NT2/D1 (cell line): ENCODE measurements around the gene NFATC4.

Experiments
- DNase-seq: peaks from one replicate; pipeline ENCODE4 v3.0.0-alpha.2; 2011; ENCODE audit warnings: low read depth, low spot score
- H3K27me3 ChIP-seq: 2 replicates; pipeline ENCODE4 v1.6.0; 2011; ENCODE audit warnings: mild to moderate bottlenecking; ENCODE audit not compliant: insufficient read length, insufficient read depth
- H3K36me3 ChIP-seq: 2 replicates; pipeline ENCODE4 v1.6.1; 2011; ENCODE audit warnings: mild to moderate bottlenecking, low read length, mixed read lengths; ENCODE audit not compliant: insufficient read depth, insufficient read length
- H3K4me1 ChIP-seq: 2 replicates; pipeline ENCODE4 v1.5.1; 2011; ENCODE audit not compliant: insufficient read depth, insufficient read length
- H3K4me3 ChIP-seq: 2 replicates; pipeline ENCODE4 v1.5.1; 2011; ENCODE audit warnings: low read depth; ENCODE audit not compliant: insufficient read length
- H3K9ac ChIP-seq: 2 replicates; pipeline ENCODE4 v1.6.0; 2011; ENCODE audit warnings: low read depth; ENCODE audit not compliant: insufficient read length
- H3K9me3 ChIP-seq: 2 replicates; pipeline ENCODE4 v1.5.1; 2011; ENCODE audit warnings: mild to moderate bottlenecking, low read length; ENCODE audit not compliant: insufficient read depth
- SUZ12 ChIP-seq: IDR thresholded peaks from 2 replicates; pipeline ENCODE4 v1.6.1; 2011; ENCODE audit not compliant: insufficient read length, insufficient read depth; ENCODE audit errors: extremely low read depth
- YY1 ChIP-seq: IDR thresholded peaks from 2 replicates; pipeline ENCODE4 v1.6.1; 2011; ENCODE audit not compliant: insufficient read length, insufficient read depth
- ZNF274 ChIP-seq: IDR thresholded peaks from 2 replicates; pipeline ENCODE4 v1.6.1; 2011; ENCODE audit warnings: mild to moderate bottlenecking, low read depth, low read length

NFATC4 gene

DNA sequence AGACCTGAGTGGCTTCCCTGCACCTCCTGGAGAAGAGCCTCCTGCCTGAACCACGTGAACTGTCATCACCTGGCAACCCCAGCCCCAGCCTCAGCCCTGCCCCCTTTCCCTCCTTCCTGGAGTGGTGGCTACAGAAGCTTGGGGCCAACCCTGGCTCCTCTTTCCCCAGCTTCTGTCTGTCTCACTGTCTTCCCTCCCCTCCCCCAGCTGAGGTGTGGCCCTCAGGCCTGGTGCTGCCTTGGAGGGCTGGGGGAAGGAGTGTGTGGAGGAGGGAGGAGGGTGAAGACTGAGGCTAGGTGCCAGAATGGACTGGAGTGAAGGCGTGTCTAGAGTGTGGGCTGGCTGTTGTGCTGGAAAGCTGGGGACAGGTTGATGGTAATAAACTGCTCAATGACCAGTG, 9.7 kb downstream of the NFATC4 start:
- no peaks in the 10 kb centered on the region for H3K9me3 ChIP-seq
- no peak overlapping the region for H3K4me3 ChIP-seq
- H3K27me3 ChIP-seq = no peaks in the 10 kb centered on the region
- DNase-seq = no peak
- H3K9ac ChIP-seq = no peak overlapping the region
- peaks cover 19% of the 10 kb centered on the region for H3K4me1 ChIP-seq
- TF ChIP-seq YY1 (no peak), SUZ12 (no peak), ZNF274 (no peak)
- H3K36me3 ChIP-seq = peaks cover 12% of the 10 kb centered on the region

GRCh38 chr14:24378327-24378726, 10.3 kb downstream of the NFATC4 start:
- Histone ChIP-seq H3K27me3 (no peaks in the 10 kb centered on the region), H3K4me3 (no peak overlapping the region), H3K9ac (no peak overlapping the region), H3K4me1 (peaks cover 19% of the 10 kb centered on the region), H3K36me3 (peaks cover 7% of the 10 kb centered on the region), H3K9me3 (no peaks in the 10 kb centered on the region)
- DNase-seq = no peak
- TF ChIP-seq ZNF274 = no peak
- no peak for TF ChIP-seq YY1
- TF ChIP-seq SUZ12 = no peak

- H3K9me3 ChIP-seq = no peaks in the 10 kb centered on the region
- no peaks in the 10 kb centered on the region for H3K36me3 ChIP-seq
- no peak for DNase-seq
- H3K9ac ChIP-seq = no peak overlapping the region
- no peaks in the 10 kb centered on the region for H3K27me3 ChIP-seq
- H3K4me1 ChIP-seq = peaks cover 19% of the 10 kb centered on the region
- TF ChIP-seq SUZ12 = no peak
- TF ChIP-seq ZNF274 = no peak
- no peak for TF ChIP-seq YY1
- H3K4me3 ChIP-seq = no peak overlapping the region
Measured at GRCh38 chr14:24378981-24379906, 11.3 kb downstream of the NFATC4 start.

DNA sequence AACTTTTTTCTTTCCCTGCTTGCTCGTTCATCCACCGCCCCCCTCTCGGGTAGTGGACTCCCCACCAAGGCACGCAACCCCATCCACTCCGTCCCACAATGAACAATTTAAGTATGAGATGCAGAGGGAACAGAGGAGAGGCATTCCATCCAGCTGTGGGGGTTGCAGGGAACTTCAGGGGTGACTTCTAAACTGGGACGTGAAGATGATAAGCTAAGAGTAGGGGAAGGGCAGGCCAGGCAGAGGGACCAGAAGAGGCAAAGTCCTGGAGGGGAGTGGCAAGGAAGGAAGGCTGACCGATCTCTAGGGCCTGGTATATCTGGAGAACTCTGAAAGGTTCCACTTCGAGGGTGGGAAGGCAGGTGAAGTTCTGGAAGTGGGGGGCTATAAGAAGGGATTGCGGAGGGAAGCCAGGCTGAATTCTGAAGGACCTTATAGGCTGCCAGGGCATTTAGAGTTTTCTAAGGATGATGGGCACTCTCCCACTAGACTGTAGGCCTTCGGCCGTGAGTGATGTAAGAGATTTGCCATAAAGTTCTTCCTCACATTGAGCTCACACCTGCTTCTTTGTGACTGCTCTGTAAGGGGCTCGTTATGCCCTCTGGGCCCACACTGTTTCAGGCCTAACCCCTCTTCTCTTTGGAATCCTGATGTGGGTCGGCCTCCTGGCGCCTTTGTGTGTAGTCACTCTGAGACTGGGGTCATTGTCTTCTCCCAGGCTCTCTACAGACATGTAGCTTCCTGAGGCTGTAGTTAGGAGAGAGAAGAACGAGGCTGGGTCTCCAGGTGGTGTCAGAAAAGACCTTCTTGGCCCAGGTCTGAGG, 12.1 kb downstream of the NFATC4 start:
- Histone ChIP-seq H3K9ac (no peak overlapping the region), H3K4me1 (peaks cover 19% of the 10 kb centered on the region), H3K27me3 (no peaks in the 10 kb centered on the region), H3K4me3 (no peak overlapping the region), H3K9me3 (no peaks in the 10 kb centered on the region), H3K36me3 (no peaks in the 10 kb centered on the region)
- no peak for DNase-seq
- no peak for TF ChIP-seq YY1
- no peak for TF ChIP-seq SUZ12
- TF ChIP-seq ZNF274 = no peak

GRCh38 chr14:24381363-24382063, 13.5 kb downstream of the NFATC4 start:
- no peak overlapping the region for H3K9ac ChIP-seq
- TF ChIP-seq SUZ12 = no peak
- TF ChIP-seq YY1 = no peak
- no peak for TF ChIP-seq ZNF274
- H3K9me3 ChIP-seq = no peaks in the 10 kb centered on the region
- H3K4me3 ChIP-seq = no peak overlapping the region
- H3K36me3 ChIP-seq = no peaks in the 10 kb centered on the region
- H3K4me1 ChIP-seq = peaks cover 19% of the 10 kb centered on the region
- H3K27me3 ChIP-seq = no peaks in the 10 kb centered on the region
- no peak for DNase-seq

- Histone ChIP-seq H3K9me3 (no peaks in the 10 kb centered on the region), H3K4me3 (no peak overlapping the region), H3K4me1 (peaks cover 19% of the 10 kb centered on the region), H3K27me3 (no peaks in the 10 kb centered on the region), H3K36me3 (no peaks in the 10 kb centered on the region), H3K9ac (no peak overlapping the region)
- TF ChIP-seq SUZ12 = no peak
- TF ChIP-seq YY1 = no peak
- no peak for TF ChIP-seq ZNF274
- DNase-seq = no peak
Measured at GRCh38 chr14:24382064-24382371, 14.0 kb downstream of the NFATC4 start.

- Histone ChIP-seq H3K9me3 (no peaks in the 10 kb centered on the region), H3K9ac (no peak overlapping the region), H3K4me3 (no peak overlapping the region), H3K27me3 (no peaks in the 10 kb centered on the region), H3K36me3 (no peaks in the 10 kb centered on the region), H3K4me1 (peaks cover 3% of the 10 kb centered on the region)
- TF ChIP-seq SUZ12 (no peak), ZNF274 (no peak), YY1 (no peak)
- no peak for DNase-seq
Measured at GRCh38 chr14:24384169-24384568, 16.2 kb downstream of the NFATC4 start.
